NCI-H748 (cell line): Measurements from ENCODE around the gene SHISA8.

Experiments
- DNase-seq: peaks from one replicate; lab custom pipeline; 2025; ENCODE audit not compliant: unreplicated experiment; lab: John Stamatoyannopoulos, UW

The SHISA8 gene

GRCh38 chr22:41862530-41863266 is 52.2 kb downstream of the SHISA8 start:
- DNase-seq, result no peak

- DNase-seq, result no peak
Observed at GRCh38 chr22:41862160-41862529, 52.7 kb downstream of the SHISA8 start.
